Skeletal muscle cell (primary cell): ENCODE measurements around the gene OSBP2.
"Not testable (repeated sequence)": the region's sequence is repeated elsewhere in the genome, so short reads cannot be mapped to it uniquely, and the experiment has no call there.

Experiments used
- DNase-seq: peaks from one replicate; pipeline ENCODE4 v3.0.0-alpha.2; 2010; ENCODE audit warnings: low read depth
- H3K4me3 ChIP-seq: 2 replicates; pipeline ENCODE4 v1.5.1; 2011; ENCODE audit warnings: low read depth, mild to moderate bottlenecking, control low read depth, low read length, moderate library complexity

The OSBP2 gene

DNA sequence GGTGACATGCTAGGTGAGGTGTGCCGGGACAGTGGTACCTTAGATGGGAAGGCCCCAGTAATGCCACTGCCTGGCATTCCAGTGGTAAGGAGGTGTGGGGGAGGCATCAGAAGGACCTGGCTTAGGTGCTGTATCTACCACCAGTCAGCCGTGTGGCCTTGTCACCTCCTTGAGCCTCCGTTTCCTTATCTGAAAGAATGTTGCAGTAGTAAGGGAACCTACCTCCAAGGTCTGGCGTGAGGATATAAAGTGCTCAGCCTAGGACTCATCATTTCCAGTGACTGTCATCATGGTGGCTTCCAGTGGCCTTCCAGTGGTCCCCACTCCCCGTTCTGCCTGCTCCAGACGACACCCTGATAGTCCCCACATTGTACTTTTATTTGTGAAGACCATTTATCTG lies 20.2 kb upstream of the OSBP2 start:
- DNase-seq: no peak
- no peak overlapping the region for H3K4me3 ChIP-seq

DNA sequence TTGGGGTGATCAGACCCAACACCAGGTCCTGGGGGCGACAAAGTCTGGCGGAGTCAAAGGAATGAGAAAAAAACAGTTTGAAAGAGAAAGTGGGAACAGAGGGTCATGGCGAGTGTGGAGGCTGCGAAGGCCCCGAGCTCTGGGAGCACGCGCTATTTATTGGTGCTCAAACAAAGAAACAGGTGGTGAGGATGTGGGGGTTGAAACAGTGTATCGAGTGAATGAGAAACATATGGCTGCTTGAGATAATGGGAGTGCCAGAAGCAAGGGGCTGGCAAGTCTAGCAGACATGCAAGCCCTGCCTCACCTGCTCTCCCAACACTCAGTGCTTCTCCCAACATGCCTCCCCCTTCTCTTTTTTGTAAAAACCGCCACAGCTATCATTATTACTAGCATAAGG lies 19.2 kb upstream of the OSBP2 start:
- no peak for DNase-seq

GRCh38 chr22:30676565-30676964 lies 18.1 kb upstream of the OSBP2 start:
- DNase-seq, H3K4me3 ChIP-seq: not testable (repeated sequence)

More for the DNA sequence above, 19.2 kb upstream of the OSBP2 start:
- no peak overlapping the region for H3K4me3 ChIP-seq

DNA sequence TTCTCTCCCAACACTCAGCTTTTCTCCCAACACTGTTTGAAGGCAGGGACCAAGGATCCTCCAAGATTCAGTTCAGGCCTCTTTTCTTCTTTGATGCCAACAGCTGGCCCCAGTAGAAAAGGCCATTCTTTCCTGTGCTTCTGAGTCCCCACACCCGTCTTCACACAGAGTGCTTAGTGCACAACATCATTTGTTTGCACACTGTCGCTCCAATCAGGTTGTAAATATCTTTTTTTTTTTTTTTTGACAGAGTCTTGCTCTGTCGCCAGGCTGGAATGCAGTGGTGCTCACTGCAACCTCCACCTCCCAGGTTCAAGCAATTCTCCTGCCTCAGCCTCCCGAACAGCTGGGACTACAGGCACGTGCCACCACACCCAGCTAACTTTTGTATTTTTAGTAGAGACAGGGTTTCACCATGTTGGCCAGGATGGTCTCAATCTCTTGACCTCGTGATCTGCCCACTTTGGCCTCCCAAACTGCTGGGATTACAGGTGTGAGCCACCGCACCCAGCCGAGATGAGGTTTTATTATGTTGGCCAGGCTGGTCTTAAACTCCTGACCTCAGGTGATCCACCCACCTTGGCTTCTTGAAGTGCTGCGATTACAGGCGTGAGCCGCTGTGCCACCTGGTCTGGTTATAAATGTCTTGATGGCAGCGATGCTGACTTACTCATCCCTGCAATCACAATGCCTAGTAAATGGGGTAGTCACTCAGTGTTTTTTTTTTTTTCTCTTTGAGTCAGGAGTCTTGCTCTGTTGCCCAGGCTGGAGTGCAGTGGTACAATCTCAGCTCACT lies 14.6 kb upstream of the OSBP2 start:
- DNase-seq, H3K4me3 ChIP-seq: not testable (repeated sequence)

GRCh38 chr22:30680991-30681770 lies 13.5 kb upstream of the OSBP2 start:
- DNase-seq: no peak
- no peak overlapping the region for H3K4me3 ChIP-seq

GRCh38 chr22:30681831-30682230 lies 12.8 kb upstream of the OSBP2 start:
- DNase-seq: no peak
- no peak overlapping the region for H3K4me3 ChIP-seq

DNA sequence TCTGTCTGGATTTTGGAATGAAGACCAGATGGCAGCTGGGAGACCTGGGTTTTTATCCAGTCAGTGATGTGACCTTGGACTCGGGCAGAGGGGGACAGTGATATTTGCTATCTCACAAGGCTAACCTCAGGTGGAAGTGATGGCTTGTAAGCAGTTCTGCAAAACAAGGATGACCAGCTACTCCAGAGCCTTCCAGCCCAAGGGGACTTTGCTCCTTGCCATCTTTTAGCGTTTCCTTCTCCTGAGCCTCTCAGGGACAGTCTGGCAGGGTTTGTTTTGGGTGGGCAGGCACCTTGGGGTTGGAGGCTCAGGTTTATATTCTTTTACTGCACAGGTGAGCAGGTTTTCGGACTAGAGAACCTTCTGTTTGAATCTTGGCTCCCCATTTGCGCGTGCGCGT lies 9.5 kb upstream of the OSBP2 start:
- H3K4me3 ChIP-seq: no peak overlapping the region
- no peak for DNase-seq

- no peak for DNase-seq
- no peak overlapping the region for H3K4me3 ChIP-seq
These were observed 7.3 kb upstream of the OSBP2 start for GRCh38 chr22:30687358-30687757.

DNA sequence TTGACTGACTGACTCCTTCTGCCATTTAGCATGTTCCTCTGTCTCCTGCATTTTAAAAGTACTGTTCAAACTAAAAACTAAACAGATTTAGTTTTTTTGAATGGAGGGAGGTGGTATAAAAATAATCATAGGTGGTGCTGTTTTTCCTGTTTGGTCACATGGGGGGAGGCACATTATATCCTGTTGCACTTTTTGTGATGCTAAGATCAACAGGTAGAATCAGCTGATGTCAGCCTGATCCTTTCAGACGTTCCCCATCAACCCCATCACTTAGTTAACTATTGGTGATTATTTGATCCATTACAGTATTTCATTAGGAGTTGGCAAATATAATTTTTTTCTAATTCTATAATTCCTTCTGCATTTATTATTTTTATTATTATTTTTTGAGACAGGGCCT lies 5.1 kb upstream of the OSBP2 start:
- DNase-seq: no peak
- no peak overlapping the region for H3K4me3 ChIP-seq

DNA sequence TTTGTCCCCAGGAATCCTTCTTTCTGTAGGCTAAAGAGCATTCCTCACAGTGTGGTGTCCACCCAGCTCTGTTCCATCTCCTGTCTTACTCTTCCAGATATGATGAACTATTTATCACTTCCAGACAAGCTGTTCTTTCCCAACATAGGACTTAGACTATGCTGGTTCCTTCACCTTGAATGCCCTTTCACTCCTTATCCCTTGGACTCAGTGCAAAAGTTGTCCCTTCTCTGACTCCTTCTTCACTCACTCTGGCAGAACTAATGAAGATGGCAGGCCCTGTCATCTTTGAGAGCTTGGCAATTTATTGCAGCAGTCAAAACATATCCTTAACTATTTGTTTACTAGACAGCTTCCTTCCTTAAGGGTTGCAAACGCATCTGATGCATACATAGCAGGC lies 3.5 kb upstream of the OSBP2 start:
- DNase-seq: no peak
- H3K4me3 ChIP-seq: no peak overlapping the region

GRCh38 chr22:30694171-30694639 lies 469 bp upstream of the OSBP2 start:
- peak overlapping the region; percentile 65 for H3K4me3 ChIP-seq
- no peak for DNase-seq

DNA sequence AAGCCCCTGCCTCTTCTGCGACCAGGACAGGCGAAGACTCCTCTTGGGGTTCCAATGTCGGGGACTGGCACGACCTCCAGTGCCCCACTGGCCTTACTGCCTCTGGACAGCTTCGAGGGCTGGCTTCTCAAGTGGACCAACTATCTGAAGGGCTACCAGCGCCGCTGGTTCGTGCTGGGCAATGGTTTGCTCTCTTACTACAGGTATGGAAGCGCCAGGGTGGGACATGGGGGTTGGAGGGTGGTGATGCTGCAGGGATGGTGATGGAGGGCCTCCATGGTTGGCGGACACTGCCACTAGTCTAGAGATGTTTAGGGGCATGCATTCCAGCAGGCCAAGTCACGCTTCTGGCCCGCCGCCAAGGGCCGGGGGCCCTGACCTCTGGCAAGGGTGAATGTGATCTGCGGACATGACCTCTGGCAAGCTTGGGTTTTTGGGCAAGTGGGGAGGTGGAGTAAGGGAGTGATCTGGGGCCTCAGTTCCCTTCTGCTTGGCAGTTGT lies 727 bp downstream of the OSBP2 start:
- no peak for DNase-seq
- peak overlapping the region; percentile 61 for H3K4me3 ChIP-seq

DNA sequence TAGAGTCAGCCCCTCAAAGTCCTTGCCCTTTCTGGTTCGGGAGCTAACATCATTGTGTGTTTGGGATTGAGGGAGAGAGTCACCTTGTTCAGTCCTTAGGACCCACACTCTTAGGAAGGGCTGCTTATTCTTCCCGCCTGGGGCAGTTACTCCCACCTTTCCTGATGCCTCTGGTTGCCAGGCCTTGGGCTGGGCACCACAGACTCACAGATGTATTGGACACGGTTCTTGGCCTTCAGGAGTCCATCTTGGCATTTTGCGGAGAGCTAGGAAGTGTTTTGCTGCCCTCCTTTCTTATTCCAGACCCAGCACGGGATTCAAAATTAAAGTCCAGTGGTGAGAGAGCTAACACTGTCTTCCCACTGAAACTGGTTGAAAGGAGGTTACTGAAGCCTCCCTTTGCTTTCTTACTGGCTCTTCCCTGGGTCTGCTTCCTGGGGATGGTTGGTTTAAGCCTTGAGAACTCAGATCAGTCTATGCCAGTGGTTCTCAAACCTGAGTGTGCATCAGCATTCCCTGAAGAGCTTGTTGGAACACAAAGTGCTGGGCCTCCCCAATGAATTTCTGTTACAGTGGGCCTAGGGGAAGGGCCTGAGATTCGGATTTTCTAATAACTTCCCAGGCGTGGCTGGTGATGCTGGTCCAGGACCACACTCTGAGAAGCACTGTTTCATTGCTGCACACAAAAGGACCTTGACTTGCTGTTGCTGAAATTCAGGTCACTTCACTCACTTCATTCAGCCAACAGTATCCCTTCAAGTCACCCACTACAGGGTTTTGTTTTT lies 1.4 kb downstream of the OSBP2 start:
- no peak for DNase-seq
- H3K4me3 ChIP-seq: no peak overlapping the region

- no peak overlapping the region for H3K4me3 ChIP-seq
- no peak for DNase-seq
These were observed 3.3 kb downstream of the OSBP2 start for GRCh38 chr22:30697975-30698374.

DNA sequence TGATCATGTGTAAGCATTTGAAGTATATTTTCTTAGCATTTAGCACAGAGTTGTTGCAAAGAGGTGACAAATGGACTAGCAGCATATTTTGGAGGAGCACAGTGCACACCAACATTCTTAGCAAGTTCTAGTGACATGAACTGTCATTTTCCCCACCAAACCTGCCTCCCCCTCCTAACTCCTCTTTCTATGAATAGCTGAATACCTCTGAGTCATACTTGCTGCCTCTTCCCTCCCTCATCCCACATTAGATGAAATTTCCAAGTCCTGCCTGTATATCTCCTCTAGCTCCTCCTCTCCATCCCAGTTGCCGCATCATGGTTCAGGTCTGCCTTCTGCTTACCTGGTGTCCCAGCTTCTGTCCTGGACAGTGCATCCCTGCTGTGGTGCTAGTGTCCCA lies 7.2 kb downstream of the OSBP2 start:
- DNase-seq: no peak
- H3K4me3 ChIP-seq: no peak overlapping the region

- DNase-seq: no peak
- H3K4me3 ChIP-seq: no peak overlapping the region
These were observed 8.2 kb downstream of the OSBP2 start for GRCh38 chr22:30702856-30703255.

DNA sequence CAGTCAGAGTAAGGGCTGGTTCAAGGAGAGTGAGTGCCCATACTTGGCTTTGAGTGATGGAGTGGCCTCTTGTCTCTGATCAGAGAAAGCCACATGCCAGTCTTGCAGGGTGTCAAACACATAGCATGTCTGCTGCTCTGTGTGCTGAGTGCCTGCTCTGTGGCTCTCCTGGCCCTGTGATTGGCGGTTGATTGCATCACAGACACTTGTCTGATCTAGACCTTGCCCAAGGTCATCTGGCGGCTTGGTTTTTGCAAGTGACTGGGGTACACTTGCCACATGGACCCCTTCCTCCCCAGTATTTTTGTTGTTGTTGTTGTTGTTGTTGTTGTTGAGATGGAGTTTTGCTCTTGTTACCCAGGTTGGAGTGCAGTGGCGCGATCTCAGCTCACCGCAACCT lies 10.3 kb downstream of the OSBP2 start:
- no peak for DNase-seq
- H3K4me3 ChIP-seq: no peak overlapping the region

DNA sequence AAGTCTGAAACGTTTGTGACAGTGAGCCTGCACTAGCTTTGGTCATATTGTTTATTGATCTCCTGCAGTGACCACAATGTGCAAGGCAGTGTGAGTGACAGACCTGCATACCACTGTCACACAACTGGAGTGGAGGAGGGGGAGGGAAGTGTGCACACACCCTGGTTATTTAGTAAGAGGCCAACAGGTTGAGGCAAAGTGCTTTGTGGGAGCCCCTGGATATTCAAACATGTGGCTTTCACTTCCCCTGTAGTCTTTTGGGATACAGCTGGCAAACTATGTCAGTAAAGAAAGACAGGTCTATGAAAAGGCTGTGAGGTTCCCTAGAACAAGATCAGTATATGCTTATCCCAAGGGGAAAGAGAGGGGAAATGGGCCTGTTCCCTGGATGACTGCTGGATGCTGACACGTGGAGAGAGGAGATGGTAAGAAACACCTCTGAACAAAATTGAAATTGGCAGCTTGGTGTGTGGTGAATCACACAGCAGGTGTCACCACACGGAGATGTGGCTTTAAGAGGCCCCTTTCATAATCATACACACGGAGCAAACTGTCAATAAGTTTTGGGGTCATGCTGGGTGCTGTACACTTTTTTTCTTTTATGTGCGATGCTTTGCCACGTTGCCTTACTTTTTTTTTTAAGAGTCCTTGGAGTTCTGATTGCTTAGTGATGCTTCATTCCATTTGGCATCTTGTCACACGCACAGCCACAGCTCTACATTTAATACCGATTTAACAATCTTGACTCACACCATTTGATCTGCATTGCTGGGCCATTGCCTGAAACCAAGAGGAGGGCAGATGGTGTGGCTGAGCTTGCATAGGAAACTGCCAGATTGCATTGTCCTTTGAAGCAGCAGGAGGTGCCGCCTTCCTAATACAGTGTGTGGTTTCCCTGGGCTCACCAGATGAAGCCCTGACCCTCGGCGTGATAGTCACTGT lies 11.3 kb downstream of the OSBP2 start:
- DNase-seq: peak; percentile 68

DNA sequence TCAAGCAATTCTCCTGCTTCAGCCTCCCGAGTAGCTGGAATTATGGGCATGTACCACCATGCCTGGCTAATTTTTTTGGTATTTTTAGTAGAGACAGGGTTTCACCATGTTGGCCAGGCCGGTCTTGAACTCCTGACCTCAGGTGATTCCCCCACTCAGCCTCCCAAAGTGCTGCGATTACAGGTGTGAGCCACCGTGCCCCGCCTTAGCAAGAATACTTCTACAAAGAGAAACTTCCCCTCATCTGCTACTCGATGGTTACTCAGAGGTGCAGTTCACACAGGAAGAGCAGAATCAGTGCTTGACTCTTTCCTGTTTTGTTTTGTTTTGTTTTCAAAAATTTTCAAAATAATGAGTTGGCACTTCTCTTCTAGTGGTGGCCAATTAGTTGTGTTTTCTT lies 15.3 kb downstream of the OSBP2 start:
- H3K4me3 ChIP-seq, DNase-seq: not testable (repeated sequence)

More for the DNA sequence above, 11.3 kb downstream of the OSBP2 start:
- H3K4me3 ChIP-seq: no peak overlapping the region
